GM18951 (cell line): ENCODE results near the gene IPO4.

ENCODE experiments used
- POLR2A ChIP-seq: IDR thresholded peaks from 4 replicates; pipeline ENCODE4 v1.6.1; 2011; ENCODE audit warnings: mild to moderate bottlenecking; ENCODE audit not compliant: insufficient read length, insufficient read depth; ENCODE audit errors: extremely low read depth
- in situ Hi-C: fragments of 300-500 bp; cut with MboI; formaldehyde crosslinking; loops from one replicate; pipeline ENCODE4 v1.12.0; 2022; ENCODE audit warnings: low sequenced_read_pairs, mixed read lengths, inconsistent platforms; ENCODE audit not compliant: unreplicated experiment

Gene IPO4

GRCh38 chr14:24138396-24139271 lies 50.0 kb downstream of the IPO4 start:
- TF ChIP-seq POLR2A, result peak; percentile 20
- in situ Hi-C loops, result no loop called here

GRCh38 chr14:24137529-24138395 lies 50.9 kb downstream of the IPO4 start:
- no peak for TF ChIP-seq POLR2A
- in situ Hi-C loops, result no loop called here

GRCh38 chr14:24136684-24137528 lies 51.7 kb downstream of the IPO4 start:
- in situ Hi-C loops, result no loop called here
- TF ChIP-seq POLR2A, result no peak

GRCh38 chr14:24135834-24136683 lies 52.6 kb downstream of the IPO4 start, which contains the start of gene PSME1:
TSS of gene PSME1 (plus strand) at chr14:24136194. CDS start at chr14:24136263, 69 bp downstream.
- in situ Hi-C loops, result no loop called here
- peak; percentile 82 for TF ChIP-seq POLR2A

GRCh38 chr14:24135584-24135833 lies 53.1 kb downstream of the IPO4 start:
- TF ChIP-seq POLR2A, result no peak
- in situ Hi-C loops, result no loop called here

- in situ Hi-C loops, result no loop called here
- no peak for TF ChIP-seq POLR2A
These were observed 54.9 kb downstream of the IPO4 start for GRCh38 chr14:24133735-24134134.

- TF ChIP-seq POLR2A, result no peak
- in situ Hi-C loops, result no loop called here
These were observed 55.6 kb downstream of the IPO4 start for GRCh38 chr14:24132976-24133375.

GRCh38 chr14:24132061-24132685 lies 56.4 kb downstream of the IPO4 start:
- no peak for TF ChIP-seq POLR2A
- in situ Hi-C loops, result no loop called here

- in situ Hi-C loops, result no loop called here
- TF ChIP-seq POLR2A, result no peak
These were observed 57.1 kb downstream of the IPO4 start for GRCh38 chr14:24131549-24131966.

- in situ Hi-C loops, result no loop called here
These were observed 57.7 kb downstream of the IPO4 start for GRCh38 chr14:24130717-24131548.

GRCh38 chr14:24130380-24130716 lies 58.3 kb downstream of the IPO4 start, which contains the start of gene FITM1:
TSS of gene FITM1 (plus strand) at chr14:24130659. CDS start at chr14:24131564, 905 bp downstream.
- in situ Hi-C loops, result no loop called here

More at GRCh38 chr14:24130717-24131548, 57.7 kb downstream of the IPO4 start:
- TF ChIP-seq POLR2A, result no peak

More at GRCh38 chr14:24130380-24130716, 58.3 kb downstream of the IPO4 start, which contains the start of gene FITM1:
- TF ChIP-seq POLR2A, result no peak
